ENCODE data around the gene GRHL1.
A peak's percentile ranks its signal among the peaks of the same experiment; 100 is the strongest.
"Not testable (repeated sequence)": the region's sequence is repeated elsewhere in the genome, so short reads cannot be mapped to it uniquely, and the experiment has no call there.

GRHL1 gene, protein sequence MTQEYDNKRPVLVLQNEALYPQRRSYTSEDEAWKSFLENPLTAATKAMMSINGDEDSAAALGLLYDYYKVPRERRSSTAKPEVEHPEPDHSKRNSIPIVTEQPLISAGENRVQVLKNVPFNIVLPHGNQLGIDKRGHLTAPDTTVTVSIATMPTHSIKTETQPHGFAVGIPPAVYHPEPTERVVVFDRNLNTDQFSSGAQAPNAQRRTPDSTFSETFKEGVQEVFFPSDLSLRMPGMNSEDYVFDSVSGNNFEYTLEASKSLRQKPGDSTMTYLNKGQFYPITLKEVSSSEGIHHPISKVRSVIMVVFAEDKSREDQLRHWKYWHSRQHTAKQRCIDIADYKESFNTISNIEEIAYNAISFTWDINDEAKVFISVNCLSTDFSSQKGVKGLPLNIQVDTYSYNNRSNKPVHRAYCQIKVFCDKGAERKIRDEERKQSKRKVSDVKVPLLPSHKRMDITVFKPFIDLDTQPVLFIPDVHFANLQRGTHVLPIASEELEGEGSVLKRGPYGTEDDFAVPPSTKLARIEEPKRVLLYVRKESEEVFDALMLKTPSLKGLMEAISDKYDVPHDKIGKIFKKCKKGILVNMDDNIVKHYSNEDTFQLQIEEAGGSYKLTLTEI

DNA sequence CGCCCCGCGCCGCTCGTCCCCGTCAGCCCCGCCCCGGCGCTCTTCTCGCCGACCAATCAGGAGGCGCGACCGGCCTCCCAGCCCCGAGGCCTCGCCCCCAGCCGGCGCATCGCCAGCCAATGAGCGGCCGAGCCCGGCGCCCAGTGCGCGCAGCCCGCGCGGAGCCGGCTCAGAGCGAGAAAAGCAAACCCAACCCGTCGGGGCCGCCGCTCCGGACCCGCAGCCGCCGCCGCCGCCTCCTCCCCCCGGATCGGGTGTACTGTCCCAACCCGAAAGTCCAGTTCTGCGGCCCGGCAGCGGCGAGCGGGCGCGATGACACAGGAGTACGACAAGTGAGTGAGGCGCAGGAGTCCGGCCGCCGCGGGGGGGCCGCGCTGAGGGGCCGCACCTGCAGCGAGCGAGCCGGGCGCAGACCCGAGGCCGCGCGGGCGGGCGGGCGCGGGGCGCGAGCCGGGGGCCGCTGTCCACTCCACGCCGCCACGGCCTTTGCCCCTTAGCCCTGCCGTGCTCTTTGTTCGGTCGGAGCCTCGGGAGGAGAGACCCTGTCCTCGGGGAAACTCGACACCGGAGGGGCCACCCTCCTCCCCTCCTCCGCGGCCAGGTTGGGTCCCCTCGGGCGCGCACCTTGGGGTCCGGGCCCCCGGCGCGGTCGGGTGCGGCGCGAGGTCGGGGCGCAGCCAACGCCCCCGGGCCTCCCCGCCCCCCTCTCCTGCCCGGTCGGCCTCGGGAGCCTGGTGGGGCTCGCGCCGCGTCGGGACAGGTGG is at the start of gene GRHL1:
TSS of gene GRHL1 (plus strand) at position 172 of the 764 bp plus-strand sequence. CDS start at position 313, 141 bp downstream.
- DNase-seq = peak; percentile 95

DNA sequence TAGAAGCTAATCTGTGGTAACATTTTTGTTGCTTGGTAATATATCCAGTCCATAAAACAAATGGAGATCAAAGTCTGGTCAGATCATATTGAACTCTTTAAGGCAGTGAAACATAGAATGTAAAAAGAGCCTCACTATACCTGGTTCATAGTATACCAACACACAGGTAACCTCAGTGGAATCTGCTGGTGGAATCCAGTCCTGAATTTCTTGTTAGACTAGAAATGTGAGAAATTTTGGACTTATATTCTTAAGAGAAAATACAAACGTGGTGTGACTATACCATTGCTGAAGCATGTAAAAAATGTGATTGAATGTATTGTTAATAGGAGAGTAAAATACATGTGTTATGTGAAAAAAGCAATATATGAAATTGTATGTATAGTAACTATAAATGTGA is 46.1 kb upstream of the GRHL1 start:
- DNase-seq = no peak

DNA sequence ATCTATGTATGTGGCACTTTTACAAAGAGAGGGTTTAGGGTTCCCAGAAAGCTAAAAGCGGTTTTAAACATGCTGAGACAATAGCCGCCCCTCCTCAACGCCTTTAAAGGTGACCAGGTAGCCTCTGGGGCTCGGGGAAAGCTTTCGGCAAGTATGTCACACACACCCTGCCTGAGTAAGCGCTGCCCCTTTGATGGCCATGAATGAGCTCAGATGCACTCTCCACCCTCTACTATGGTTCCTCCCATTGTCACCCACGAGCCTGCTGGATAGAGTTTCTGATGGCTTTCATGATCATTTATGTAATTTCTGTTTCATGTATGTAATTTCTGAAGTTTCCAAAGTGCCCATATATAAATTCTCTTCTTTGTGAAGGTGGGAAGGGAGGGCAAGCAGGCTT is 44.1 kb upstream of the GRHL1 start:
- no peak for DNase-seq

DNA sequence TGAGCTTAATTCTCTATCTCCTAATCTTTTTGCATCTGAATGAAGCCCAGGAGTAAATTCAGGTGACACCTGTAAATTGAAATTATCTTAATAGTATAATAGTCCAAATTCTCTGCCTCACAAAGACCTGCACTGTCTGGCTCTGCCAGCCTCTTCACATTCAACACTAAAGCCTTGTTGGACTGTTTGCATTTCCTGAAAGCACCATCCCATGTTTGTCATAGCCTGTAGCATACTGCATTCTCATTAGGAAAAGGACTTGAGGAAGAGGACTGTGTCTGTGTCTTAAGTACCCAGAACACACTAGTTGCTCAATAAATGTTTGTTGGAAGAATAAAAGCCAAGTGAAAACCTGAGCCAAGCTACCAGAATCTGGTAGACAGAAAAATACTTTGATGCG is 42.9 kb upstream of the GRHL1 start:
- DNase-seq = no peak

DNA sequence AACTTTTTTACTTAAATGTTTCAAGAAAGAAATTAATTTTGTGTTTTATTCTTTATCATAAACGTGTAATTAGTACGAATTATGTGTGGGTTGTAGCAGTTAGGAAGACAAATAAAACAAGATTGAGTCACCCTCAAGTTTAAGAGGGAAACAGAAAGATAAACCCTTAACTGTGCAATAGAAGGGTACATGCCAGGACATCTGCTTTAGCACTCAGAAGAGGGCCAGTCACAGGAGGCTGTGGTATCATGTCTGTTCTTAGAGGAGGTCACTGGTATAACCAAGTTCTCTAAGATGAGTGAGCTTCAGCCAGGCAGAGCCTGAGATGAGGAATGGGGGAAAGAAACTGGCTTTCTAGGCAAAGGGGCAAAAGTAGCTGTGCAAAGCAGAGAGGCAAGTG is 42.4 kb upstream of the GRHL1 start:
- DNase-seq = no peak

DNA sequence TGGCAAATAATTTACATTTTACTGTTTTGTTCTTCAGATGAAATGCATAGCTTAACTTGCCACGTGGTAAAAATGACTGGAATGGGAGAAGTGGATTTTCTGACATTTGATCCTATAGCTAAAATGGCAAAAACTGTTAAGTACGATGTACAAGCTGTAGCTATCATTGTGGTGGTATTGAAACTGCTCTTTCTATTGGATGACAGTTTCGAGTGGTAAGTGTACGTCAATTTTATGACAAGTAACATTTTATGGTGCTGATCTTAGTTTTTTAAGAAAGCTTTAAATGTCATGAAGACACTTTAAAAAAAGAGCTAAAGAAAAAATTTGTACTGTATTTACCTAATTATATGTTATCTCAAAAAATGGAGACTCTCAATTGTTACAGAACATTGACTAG is 40.8 kb upstream of the GRHL1 start:
- no peak for DNase-seq

DNA sequence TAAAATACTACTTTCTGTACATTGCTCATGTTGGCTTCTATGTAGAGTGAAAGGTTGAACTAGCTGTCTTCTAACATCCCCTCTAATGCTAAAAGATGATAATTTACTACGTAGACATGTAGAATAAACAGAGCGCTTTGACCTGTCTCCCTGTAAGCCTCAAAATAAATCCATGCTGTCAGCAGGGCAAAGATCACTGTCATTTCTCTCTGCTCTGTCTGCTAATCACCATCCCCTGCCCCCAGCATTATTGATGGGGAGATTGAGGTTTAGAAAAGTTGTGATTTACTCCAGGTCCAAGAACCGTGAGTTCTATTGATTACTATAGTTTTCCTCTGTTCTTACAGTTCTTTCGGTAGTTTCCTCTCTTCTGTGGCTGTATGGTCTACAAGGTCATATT is 39.0 kb upstream of the GRHL1 start:
- DNase-seq = no peak

DNA sequence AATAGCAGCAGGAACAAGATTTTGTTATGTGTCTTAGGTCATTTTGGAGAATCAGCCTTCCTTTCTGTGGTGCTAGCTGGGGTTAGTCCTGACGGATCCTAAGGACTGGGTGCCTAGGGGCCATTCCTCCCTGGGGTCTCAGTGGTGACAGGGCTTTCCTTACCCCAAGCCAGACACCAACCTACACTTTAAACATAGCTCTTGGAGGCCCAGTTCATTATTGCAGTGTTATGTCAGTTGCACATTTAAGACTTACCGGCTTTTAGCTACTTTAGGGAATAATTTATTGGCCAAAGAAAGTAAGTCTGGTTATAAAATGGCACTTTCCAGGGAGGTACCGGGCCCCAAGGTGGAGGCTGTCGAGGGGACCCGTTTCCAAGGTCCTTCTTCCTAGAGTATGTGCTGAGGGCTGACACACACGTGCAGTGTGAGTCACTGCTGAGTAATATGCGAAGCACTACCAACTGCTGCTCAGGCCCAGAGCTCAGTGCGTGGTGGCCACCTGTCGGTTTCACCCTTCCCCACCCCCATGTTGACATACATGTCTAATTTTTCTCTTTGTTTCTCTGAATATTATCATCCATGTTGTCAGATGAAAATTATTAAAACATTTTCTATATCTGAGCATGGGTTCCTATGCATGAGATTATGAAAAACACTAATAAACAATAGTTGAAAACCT is 37.0 kb upstream of the GRHL1 start:
- peak; percentile 88 for DNase-seq

DNA sequence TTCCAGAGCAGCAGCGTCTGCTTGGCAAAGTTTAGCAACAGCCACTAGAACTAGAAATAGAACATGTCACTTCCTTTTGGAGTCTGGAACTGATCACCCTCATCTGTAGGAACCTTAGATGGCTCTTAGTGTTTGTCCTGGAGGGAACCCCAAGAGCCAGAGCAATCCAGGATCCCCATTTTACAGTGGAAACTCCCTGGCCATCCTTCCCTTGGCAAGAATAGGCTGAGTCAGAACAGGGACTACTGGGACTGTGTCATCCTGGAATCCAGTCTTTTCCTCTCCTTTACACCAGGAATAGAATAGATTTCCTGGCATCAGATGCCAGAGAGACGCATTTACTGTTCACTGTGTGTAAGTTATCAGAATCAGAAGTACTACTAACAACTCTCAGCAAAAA is 33.2 kb upstream of the GRHL1 start:
- no peak for DNase-seq

DNA sequence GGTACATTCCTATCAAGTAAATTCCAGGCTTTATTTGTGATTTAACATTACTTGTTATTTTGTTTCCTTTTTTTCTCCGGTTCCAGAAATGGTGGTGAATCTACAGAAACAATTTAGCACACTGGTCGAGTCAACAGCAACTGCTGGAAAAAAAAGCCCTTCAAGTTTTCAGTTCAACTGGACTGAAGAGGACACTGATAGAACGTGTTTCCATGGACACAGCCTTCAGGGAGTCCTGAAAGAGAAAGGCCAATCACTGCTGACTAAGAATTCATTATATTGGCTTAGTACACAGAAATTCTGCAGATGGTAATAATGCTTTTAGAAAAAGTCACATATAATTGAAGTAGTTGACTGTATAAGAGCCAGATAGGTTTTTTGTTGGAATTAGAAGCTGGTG is 32.0 kb upstream of the GRHL1 start:
- no peak for DNase-seq

DNA sequence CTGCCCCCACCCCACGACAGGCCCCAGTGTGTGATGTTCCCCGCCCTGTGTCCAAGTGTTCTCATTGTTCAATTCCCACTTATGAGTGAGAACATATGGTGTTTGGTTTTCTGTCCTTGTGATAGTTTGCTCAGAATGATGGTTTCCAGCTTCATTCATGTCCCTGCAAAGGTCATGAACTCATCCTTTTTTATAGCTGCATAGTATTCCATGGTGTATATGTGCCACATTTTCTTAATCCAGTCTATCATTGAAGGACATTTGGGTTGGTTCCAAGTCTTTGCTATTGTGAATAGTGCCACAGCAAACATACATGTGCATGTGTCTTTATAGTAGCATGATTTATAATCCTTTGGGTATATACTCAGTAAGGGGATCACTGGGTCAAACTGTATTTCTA is 24.5 kb upstream of the GRHL1 start:
- DNase-seq = not testable (repeated sequence)

DNA sequence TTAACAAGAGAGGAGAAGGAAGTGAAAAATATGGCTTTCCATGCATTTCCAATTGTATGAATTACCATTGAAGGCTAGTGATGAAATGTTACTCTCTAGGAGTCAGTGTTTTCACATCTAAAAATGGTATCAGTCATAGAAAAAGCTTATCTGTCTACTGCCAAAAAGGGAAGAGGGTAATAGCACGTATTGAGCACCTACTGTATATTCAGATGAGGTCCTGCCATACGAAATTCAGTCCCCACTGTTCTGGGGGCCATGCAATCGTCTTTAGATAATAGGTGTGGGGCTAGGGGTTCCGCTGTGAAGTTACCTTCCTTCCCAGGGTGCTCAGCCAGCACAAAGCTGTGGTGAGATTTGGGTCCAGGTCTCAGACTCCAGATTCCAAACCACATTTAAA is 14.2 kb upstream of the GRHL1 start:
- DNase-seq = no peak

DNA sequence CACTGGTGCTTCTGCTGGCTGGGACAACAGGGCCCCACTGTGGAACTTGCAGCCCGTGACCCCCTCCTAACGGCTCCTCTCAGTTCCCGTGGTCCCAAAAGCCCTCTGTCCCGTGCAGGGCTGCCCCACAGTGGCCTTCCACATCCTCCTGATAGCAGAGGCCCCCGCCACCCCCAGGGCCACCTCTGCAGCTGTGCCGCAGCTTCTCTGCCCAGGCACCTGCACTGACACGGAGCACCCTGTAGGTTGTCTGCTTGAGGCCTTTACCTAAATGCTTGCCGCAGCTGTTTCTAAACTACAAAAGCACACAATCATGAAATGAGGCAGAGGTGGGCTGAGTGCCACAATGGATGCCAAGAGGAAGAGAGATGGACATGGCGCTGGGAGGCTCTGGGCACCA is 13.5 kb upstream of the GRHL1 start:
- DNase-seq = no peak

DNA sequence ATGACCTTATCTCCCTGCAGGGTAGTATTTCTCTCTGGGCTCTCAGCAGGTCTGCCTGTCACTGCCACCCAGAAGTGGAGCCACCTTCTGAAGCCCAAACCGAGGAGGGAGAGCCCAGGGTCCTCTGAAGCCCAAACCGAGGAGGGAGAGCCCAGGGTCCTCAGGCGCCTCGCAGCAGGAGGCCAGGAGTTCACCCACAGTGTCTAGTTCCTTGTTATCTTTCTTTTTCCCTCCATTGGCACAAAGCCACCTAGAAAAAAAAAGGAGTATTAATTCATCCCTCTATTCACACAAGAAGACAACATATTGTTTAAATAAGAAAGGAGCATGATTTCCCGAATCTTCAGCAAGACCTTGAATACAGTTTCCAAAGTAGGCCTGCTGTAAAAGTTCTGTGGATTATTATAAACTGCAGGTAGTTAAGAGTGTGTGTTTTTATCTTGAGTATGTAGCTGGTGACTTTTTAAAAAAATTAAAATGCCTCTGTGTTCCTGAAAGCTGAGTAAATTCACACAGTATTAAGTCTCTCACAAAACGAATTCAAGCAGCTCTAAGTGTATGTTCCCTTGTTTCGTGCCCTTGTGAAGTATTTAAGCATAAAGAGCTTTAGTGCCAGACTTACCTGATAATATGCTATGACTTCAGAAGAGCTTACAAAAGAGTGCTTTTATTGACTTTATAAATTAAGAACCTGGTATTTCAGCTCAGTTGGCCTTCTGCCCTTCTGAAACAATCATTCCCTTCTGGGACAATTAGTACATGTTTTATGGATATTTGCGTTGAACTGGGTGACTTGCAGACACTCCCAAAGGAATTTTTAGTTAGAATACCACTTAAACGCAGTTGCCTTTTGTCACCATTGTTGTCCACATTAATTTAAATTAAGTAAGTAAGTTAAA is 11.7 kb upstream of the GRHL1 start:
- DNase-seq = no peak

DNA sequence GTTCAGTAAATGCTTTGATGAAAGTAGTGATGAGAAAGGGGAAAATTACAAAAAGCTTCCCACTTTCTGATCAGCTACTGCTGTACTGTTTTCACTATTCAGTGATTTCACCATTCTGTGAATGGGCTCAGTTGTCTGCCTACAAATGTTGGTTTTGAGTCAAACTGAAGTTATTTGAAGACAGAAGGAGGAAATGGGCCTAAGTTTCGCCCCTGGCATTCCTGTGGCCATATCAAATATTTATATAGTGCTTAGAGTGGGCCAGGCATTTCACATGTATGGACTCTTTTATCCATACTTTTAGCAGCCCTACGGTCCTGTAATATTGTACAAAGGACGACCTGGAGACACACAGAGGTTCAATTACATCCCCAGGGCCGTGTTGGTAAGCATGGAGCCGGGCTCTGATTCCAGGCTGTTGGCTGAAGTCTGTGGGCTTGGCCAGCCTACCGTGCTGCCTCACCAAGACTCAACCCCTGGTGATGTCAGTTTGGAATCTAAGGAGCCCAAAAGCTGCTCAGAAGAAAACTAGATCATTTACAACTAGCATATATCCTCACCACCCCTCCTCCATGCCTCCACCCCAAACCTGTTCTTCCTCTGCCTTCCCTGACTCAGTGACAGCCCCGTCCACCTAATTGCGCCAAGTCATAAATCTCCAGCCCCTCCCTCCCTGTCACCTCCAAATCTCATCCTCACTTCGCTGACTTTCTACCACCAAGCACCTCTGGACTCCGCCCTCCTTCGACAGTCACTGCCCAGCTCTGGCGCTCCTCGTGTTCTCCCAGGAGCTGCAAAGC is 10.1 kb upstream of the GRHL1 start:
- DNase-seq = no peak

DNA sequence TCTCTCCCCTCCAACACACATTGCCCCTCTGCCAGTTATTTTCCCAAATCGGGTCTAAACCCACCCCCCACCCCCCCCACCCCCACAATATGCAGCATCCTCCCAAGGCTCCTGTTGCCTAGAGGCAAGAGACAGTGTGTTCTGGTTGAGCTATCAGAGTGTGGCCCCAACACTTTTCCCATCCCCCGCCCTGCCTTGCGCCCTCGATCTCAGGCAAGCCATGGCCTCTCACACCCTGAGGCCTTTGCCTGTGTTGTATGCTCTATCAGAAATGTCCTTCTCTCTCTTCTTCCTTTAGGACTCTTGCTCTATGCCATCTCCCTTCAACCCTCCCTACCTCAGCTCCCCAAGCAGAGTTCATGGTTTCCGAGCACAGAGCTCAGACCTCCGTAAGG is 9.5 kb upstream of the GRHL1 start:
- DNase-seq = no peak

DNA sequence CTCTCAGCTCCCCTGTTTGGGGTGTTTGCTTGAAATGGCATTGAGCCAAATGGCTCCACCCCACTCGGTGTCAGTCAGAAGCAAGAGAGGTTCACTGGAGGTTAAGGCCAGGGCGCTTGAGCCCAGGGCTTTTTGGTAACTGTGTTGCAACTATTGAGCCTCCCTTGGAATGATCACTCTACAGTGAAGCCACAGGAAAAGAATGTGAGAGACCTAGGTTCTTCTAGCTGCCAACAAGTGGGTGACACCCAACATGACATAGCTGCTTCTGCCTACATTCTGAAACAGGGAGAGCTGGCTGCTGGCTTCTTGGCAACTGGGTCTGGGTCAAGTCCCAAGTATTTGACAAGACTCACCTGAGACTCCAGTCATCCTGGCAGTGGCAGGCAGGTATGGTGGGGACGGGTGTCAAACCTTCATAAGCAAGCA is 7.1 kb upstream of the GRHL1 start:
- no peak for DNase-seq

DNA sequence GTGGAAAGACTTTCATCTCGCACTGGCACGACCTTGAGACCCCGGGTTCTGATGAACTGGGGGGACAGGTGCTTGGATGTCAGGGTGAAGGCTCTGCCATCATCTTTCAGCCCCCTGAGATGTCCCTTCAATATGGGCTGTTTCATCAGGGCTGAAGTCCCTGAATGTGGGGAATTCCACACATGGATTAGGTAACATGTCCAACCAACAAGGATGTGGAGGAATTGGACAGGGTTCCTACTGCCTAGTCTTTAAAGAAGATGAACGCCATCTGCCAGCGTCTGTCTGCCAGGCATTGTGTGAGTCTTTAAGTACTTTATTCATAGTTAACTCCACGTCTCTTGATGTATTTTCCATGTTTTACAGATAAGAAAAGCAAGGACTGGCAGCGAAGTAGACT is 5.9 kb upstream of the GRHL1 start:
- no peak for DNase-seq

DNA sequence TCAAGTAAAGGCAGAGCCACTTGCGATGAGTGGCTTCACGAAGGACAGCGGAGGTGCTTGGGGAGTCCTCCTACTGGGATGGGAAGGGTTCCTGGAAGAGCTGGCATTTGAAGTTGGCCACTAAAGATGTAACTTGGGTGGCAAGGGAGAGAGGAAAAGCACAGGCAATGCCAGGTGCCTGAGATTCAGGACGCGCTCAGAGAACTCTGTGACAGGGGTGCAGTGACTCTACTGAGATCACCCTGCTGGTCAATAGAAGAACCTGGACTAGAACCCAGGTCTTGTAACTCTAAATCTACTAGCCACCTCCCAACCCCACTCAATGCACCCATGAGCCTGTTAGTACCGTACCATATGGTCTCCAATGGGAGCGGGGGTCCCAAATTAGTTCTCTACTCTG is 5.4 kb upstream of the GRHL1 start:
- no peak for DNase-seq

DNA sequence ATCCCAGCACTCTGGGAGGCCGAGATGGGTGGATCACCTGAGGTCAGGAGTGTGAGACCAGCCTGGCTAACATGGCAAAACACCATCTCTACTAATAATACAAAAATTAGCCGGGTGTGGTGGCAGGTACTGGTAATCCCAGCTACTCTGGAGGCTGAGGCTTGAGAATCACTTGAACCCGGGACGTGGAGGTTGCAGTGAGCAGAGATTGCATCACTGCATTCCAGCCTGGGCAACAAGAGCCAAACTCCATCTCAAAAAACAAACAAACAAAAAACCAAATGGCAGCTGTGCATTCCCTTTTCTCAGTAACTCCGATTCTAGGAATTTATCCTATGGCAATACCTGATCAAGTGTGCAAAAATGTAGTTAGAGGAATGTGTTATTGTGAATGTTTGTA is 4.7 kb upstream of the GRHL1 start:
- no peak for DNase-seq

DNA sequence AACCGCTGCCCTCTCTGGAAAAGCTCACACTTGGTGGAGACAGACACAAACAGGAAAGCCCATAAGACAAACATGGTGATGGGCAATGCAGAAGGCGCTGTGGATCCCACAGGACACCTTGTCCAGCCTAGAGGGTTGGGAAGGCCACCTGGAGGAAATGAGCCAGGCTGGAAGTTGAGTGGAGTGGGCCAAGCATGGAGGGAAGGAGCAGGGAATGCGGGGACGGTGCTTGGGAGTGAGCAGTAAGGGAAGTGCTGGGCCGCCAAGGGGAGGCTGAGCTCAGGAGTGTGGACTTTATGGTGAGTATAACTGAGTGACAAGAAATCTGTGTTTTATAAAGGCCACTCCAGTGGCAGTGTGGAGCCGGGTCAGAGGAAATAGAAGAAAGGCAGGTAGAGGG is 2.8 kb upstream of the GRHL1 start:
- DNase-seq = no peak
